HCT116 (cell line): ENCODE data around the gene CORO2B.

Experiments
- CTCF ChIP-seq, 3 experiments: fragments of 200-600 bp in 1 of 3; sonication (generic) in 1 of 3; IDR thresholded peaks in 2 of 3; conservative IDR thresholded peaks in 1 of 3; 2 replicates each; pipeline ENCODE4 v1.5.1; 2012 to 2017; ENCODE audit warnings: low read depth in 2 of 3, low read length in 2 of 3, antibody characterized with exemption in 1 of 3, borderline replicate concordance in 1 of 3, control low read depth in 1 of 3, mild to moderate bottlenecking in 1 of 3, mixed read lengths in 1 of 3, mixed run types in 1 of 3, moderate library complexity in 1 of 3; ENCODE audit not compliant: insufficient read depth in 1 of 3
- EZH2phosphoT487 ChIP-seq: fragments of 200-600 bp; IDR thresholded peaks from 2 replicates; pipeline ENCODE4 v1.6.1; 2018; ENCODE audit warnings: antibody characterized with exemption, borderline replicate concordance
- POLR2A ChIP-seq: IDR thresholded peaks from 2 replicates; pipeline ENCODE4 v1.7.0; 2011; ENCODE audit warnings: borderline replicate concordance; ENCODE audit not compliant: insufficient read depth, insufficient read length; ENCODE audit errors: extremely low read depth
- ZFX ChIP-seq: fragments of 450-650 bp; IDR thresholded peaks from 2 replicates; pipeline ENCODE4 v1.6.1; 2017
- ZNF274 ChIP-seq: fragments of 200-500 bp; sonication (Bioruptor generic); IDR thresholded peaks from 2 replicates; pipeline ENCODE4 v1.6.1; 2014; ENCODE audit warnings: mild to moderate bottlenecking, low read depth, low read length, inconsistent platforms

- TF ChIP-seq POLR2A (no peak), CTCF (IDR thresholded peaks at IDR 0.05 in 2 of 3, conservative IDR thresholded peaks at IDR 0.05 in 1 of 3; ENCODE audit: borderline replicate concordance in 1 of 3, insufficient read depth in 1 of 3, low read depth in 2 of 3, low read length in 2 of 3) (no peak), ZNF274 (no peak), ZFX (no peak), EZH2phosphoT487 (no peak)
Observed at GRCh38 chr15:68706256-68706655, 127.5 kb downstream of the CORO2B start.
